Measurements from ENCODE around the gene CGB3. TPM values are rescaled to one million over a fixed set of nuclear protein-coding genes. Genes with fewer than 3 reads are reported as not detected.

Gene CGB3
- total and polyA plus RNA-seq, 2 donors (not counting 1 experiment from before 2014, with no cell fraction given), result not detected

DNA sequence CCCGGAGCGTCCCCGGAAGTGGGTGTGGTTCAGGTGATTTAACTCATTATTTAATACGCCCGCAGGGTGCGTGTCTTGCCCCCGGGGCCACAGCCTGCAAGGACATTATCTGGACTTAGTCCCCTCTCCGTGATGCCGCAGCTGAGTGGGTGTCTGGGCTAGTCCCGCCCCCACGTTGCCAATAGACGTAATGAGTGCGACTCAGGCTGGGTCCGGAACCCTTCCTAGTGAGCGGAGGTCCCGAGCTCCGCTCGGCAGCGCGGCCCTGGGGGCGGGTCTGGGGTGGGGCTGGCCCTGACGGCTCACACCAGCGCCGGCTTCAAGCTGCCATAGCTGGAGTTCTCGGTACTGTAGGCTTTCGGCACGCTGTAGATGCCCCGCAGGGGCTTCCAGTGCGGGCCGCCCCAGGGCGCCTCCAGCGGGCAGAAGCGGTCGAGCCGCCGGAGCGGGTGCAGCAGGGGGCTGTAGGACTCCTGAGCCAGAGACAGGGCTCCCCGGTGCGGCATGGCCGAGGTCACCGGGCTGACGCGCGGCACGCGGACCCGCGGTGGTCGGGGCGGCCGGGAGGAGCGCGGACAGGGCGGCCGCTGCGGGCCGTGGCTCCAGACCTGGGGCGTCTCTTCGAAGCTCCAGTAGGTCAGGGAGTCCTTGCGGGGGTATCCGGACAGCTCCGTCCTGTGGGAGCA is 6.3 kb downstream of the CGB3 start:
- H3K9ac ChIP-seq (ENCODE audit: insufficient read depth, low read length), result peak overlapping the region; percentile 16
- H4K20me1 ChIP-seq (ENCODE audit: control insufficient read depth, extremely low read depth, insufficient read depth, low read length), result no peaks in the 10 kb centered on the region
- H3K4me3 ChIP-seq (replicated peaks in 1 of 4; ENCODE audit: control extremely low read depth in 1 of 4, insufficient read depth in 1 of 4, low read depth in 3 of 4, low read length in 4 of 4), result peak overlapping the region; percentile 24 to 53 (median 45)
- H3K79me2 ChIP-seq (ENCODE audit: control insufficient read depth, insufficient read depth, low read length), result no peaks in the 10 kb centered on the region
- H2AFZ ChIP-seq (ENCODE audit: low read length), result peak overlapping the region; percentile 30
- TF ChIP-seq, protein P1, sequence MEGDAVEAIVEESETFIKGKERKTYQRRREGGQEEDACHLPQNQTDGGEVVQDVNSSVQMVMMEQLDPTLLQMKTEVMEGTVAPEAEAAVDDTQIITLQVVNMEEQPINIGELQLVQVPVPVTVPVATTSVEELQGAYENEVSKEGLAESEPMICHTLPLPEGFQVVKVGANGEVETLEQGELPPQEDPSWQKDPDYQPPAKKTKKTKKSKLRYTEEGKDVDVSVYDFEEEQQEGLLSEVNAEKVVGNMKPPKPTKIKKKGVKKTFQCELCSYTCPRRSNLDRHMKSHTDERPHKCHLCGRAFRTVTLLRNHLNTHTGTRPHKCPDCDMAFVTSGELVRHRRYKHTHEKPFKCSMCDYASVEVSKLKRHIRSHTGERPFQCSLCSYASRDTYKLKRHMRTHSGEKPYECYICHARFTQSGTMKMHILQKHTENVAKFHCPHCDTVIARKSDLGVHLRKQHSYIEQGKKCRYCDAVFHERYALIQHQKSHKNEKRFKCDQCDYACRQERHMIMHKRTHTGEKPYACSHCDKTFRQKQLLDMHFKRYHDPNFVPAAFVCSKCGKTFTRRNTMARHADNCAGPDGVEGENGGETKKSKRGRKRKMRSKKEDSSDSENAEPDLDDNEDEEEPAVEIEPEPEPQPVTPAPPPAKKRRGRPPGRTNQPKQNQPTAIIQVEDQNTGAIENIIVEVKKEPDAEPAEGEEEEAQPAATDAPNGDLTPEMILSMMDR (conservative IDR thresholded peaks at IDR 0.05 in 1 of 2, IDR thresholded peaks at IDR 0.05 in 1 of 2; ENCODE audit: low read depth in 1 of 2, low read length in 2 of 2), result peak; percentile 45 to 53
- no peak for TF ChIP-seq EZH2 (IDR thresholded peaks at IDR 0.05; ENCODE audit: low read length, missing control alignments)
- H3K36me3 ChIP-seq (ENCODE audit: control insufficient read depth, insufficient read depth, low read length), result peaks cover 12% of the 10 kb centered on the region
- no peak overlapping the region for H3K27ac ChIP-seq (ENCODE audit: insufficient read depth, low read length)
- peaks cover 3% of the 10 kb centered on the region for H3K27me3 ChIP-seq (ENCODE audit: control insufficient read depth, insufficient read depth, low read length)
- peak overlapping the region; percentile 85 for H3K4me2 ChIP-seq (ENCODE audit: extremely low read depth, insufficient read depth, low read length)
- peak; percentile 47 to 66 for DNase-seq (ENCODE audit: low read depth in 2 of 2)
- H3K9me3 ChIP-seq (ENCODE audit: control insufficient read depth, insufficient read depth, low read depth, low read length), result no peaks in the 10 kb centered on the region
- H3K4me1 ChIP-seq (ENCODE audit: control insufficient read depth, extremely low read depth, insufficient read depth, low read length), result peaks cover 2% of the 10 kb centered on the region

DNA sequence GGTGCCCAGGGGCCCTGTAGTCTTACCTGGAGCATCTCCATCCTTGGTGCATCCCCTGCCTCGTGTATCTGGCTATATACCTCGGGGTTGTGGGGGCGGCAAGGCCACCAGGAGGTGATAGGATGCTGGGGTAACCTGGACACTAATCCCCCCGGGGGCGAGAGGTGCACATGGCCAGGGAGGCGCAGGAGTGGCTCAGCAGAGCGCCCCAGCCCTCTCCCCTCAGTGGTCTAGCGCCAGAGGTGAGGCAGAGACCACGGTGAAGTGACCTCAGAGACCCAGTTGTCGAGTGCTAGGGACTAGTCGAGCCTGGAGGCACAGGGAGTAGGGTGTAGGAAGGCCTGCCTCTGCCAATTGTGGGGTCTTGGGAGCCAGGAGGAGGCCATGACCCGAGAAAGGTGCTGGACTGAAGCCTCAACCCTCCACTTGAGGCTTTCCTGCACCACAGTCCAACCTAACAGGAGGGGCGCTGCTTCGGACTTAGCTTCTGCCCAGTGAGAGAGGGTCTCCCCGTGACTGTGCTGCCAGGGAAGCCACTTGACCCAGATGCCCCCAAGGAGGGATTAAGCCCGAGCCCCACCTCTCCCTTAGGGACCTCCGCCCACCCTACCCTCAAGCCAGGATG is 7.0 kb downstream of the CGB3 start, which contains the start of gene LHB:
LHB (minus strand) TSS at position 51 of the 625 bp plus-strand sequence; CDS start at position 41, 10 bp downstream.
- Histone ChIP-seq H3K9ac (ENCODE audit: insufficient read depth, low read length) (peak within 1 kb of the TSS; percentile 16), H3K27ac (ENCODE audit: insufficient read depth, low read length) (no peak within 1 kb of the TSS), H3K4me2 (ENCODE audit: extremely low read depth, insufficient read depth, low read length) (peak within 1 kb of the TSS; percentile 85), H3K36me3 (ENCODE audit: control insufficient read depth, insufficient read depth, low read length) (peaks cover 14% of the 10 kb centered on the region), H3K9me3 (ENCODE audit: control insufficient read depth, insufficient read depth, low read depth, low read length) (no peaks in the 10 kb centered on the region), H4K20me1 (ENCODE audit: control insufficient read depth, extremely low read depth, insufficient read depth, low read length) (no peaks in the 10 kb centered on the region), H3K79me2 (ENCODE audit: control insufficient read depth, insufficient read depth, low read length) (no peaks in the 10 kb centered on the region), H3K27me3 (ENCODE audit: control insufficient read depth, insufficient read depth, low read length) (peaks cover 3% of the 10 kb centered on the region), H3K4me1 (ENCODE audit: control insufficient read depth, extremely low read depth, insufficient read depth, low read length) (peaks cover 2% of the 10 kb centered on the region), H3K4me3 (replicated peaks in 1 of 4; ENCODE audit: control extremely low read depth in 1 of 4, insufficient read depth in 1 of 4, low read depth in 3 of 4, low read length in 4 of 4) (peak within 1 kb of the TSS; percentile 18 to 53 (median 24)), H2AFZ (ENCODE audit: low read length) (peak within 1 kb of the TSS; percentile 30)
- TF ChIP-seq EZH2 (IDR thresholded peaks at IDR 0.05; ENCODE audit: low read length, missing control alignments), result no peak
- TF ChIP-seq, protein P1 (conservative IDR thresholded peaks at IDR 0.05 in 1 of 2, IDR thresholded peaks at IDR 0.05 in 1 of 2; ENCODE audit: low read depth in 1 of 2, low read length in 2 of 2), result no peak
- DNase-seq (ENCODE audit: low read depth in 2 of 2), result no peak

DNA sequence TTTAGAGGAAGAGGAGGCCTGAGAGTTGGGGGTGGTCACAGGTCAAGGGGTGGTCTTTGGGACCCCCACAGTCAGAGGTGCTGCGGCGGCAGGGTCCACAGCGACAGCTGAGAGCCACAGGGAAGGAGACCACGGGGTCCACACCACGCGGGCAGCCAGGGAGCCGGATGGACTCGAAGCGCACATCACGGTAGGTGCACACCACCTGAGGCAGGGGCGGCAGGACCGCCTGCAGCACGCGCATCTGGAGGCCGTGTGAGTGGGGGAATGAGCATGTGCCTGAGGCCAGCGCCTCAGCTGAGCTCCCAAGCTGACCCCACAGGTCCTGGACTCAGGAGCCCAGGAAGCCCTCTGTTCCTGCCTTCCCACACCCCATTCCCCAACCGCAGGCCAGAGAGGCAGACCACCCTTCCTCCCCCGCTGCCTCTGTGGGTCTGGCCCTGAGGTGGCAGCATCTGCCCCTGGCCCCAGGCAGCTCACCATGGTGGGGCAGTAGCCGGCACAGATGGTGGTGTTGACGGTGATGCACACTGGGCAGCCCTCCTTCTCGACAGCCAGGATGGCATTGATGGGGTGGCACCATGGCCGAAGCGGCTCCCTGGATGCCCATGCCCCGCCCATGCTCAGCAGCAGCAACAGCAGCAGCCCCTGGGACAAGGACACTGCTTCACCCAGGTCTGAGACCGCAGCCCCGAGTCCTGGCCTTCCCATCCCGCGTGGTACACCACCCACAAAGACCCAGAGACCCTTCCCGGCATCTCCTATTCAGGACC is 7.9 kb downstream of the CGB3 start:
- Histone ChIP-seq H3K27me3 (ENCODE audit: control insufficient read depth, insufficient read depth, low read length) (peaks cover 3% of the 10 kb centered on the region), H4K20me1 (ENCODE audit: control insufficient read depth, extremely low read depth, insufficient read depth, low read length) (no peaks in the 10 kb centered on the region), H2AFZ (ENCODE audit: low read length) (no peak overlapping the region), H3K9me3 (ENCODE audit: control insufficient read depth, insufficient read depth, low read depth, low read length) (no peaks in the 10 kb centered on the region), H3K4me3 (replicated peaks in 1 of 4; ENCODE audit: control extremely low read depth in 1 of 4, insufficient read depth in 1 of 4, low read depth in 3 of 4, low read length in 4 of 4) (no peak overlapping the region), H3K4me2 (ENCODE audit: extremely low read depth, insufficient read depth, low read length) (no peak overlapping the region), H3K27ac (ENCODE audit: insufficient read depth, low read length) (no peak overlapping the region), H3K9ac (ENCODE audit: insufficient read depth, low read length) (no peak overlapping the region), H3K36me3 (ENCODE audit: control insufficient read depth, insufficient read depth, low read length) (peaks cover 17% of the 10 kb centered on the region), H3K4me1 (ENCODE audit: control insufficient read depth, extremely low read depth, insufficient read depth, low read length) (peaks cover 2% of the 10 kb centered on the region), H3K79me2 (ENCODE audit: control insufficient read depth, insufficient read depth, low read length) (no peaks in the 10 kb centered on the region)
- TF ChIP-seq EZH2 (IDR thresholded peaks at IDR 0.05; ENCODE audit: low read length, missing control alignments), result no peak
- TF ChIP-seq, protein P1 (conservative IDR thresholded peaks at IDR 0.05 in 1 of 2, IDR thresholded peaks at IDR 0.05 in 1 of 2; ENCODE audit: low read depth in 1 of 2, low read length in 2 of 2), result no peak
- DNase-seq (ENCODE audit: low read depth in 2 of 2), result no peak
